Measurements from ENCODE around the gene KIF16B. TPM values are rescaled to one million over a fixed set of nuclear protein-coding genes. Genes with fewer than 3 reads are reported as not detected.

KIF16B gene
- total and polyA plus RNA-seq, 4 donors, result 5.9 to 20.3 (median 9.6) TPM

DNA sequence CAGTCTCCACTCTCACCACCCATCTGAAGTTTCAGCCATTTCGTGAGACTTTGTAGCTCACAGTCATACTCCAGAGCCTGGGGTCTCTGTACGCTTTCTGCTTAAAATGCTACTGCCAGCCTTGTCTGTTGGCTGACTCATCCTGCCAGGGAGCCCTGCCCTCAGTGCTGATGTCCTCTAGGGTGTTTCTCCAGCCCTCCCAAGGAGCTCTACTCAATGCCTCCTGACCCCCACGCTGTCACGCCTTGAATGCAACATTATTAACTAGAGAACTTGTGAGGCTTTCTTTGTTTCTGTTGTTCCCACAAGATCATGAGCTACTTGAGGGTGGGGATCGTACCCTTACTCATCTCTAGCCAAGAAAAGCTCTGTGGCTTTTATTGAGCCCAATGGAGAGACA lies 20.1 kb downstream of the KIF16B start:
- no peaks in the 10 kb centered on the region for H3K27me3 ChIP-seq (ENCODE audit: control insufficient read depth in 3 of 3, insufficient read depth in 3 of 3, low read length in 2 of 3)
- H3K4me1 ChIP-seq (ENCODE audit: control insufficient read depth in 5 of 5, insufficient read depth in 5 of 5, low read length in 5 of 5), result peaks cover 0 to 12% (median 5%) of the 10 kb centered on the region in 5 donors
- no peaks in the 10 kb centered on the region for H3K36me3 ChIP-seq (ENCODE audit: control insufficient read depth in 4 of 4, insufficient read depth in 4 of 4, low read length in 4 of 4)
- no peaks in the 10 kb centered on the region for H3K9me3 ChIP-seq (ENCODE audit: control insufficient read depth in 4 of 4, insufficient read depth in 3 of 4, low read length in 3 of 4)
- ATAC-seq (ENCODE audit: insufficient read depth, low FRiP score) (no peak), DNase-seq (no peak)
- no peak overlapping the region for H3K4me3 ChIP-seq
- WGBS, 2 donors, result 96 to 97% methylated on average over 5 of the region's 5 CpGs
- H3K9ac ChIP-seq (ENCODE audit: insufficient read depth in 1 of 2, low read length in 2 of 2), result no peak overlapping the region
- H3K27ac ChIP-seq (ENCODE audit: low read depth in 1 of 2, low read length in 1 of 2), result no peak overlapping the region
- no peak for TF ChIP-seq CTCF (IDR thresholded peaks at IDR 0.05; ENCODE audit: control extremely low read depth, extremely low read depth)

DNA sequence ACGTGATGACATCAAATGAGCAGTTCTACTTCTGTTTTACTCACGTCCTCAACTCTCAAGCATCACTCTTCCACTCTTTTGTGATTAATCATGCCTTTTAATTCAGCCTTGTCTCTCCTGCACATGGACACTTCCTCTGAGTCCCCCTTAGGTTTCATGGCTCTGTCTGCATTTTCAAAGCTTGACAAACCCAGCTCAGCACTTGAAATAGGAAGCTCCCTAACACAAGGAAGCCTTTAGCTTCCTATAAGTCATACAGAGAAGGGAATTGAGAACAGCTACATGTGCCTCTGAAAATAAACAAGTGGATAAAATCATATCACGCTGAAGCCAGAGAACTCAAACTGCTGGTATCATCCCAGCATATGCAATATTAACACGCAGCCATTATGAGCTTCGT lies 21.2 kb downstream of the KIF16B start:
- Histone ChIP-seq H3K27me3 (ENCODE audit: control insufficient read depth in 3 of 3, insufficient read depth in 3 of 3, low read length in 2 of 3) (no peaks in the 10 kb centered on the region), H3K9ac (ENCODE audit: insufficient read depth in 1 of 2, low read length in 2 of 2) (no peak overlapping the region), H3K27ac (ENCODE audit: low read depth in 1 of 2, low read length in 1 of 2) (no peak overlapping the region), H3K9me3 (ENCODE audit: control insufficient read depth in 4 of 4, insufficient read depth in 3 of 4, low read length in 3 of 4) (no peaks in the 10 kb centered on the region), H3K4me3 (no peak overlapping the region), H3K4me1 (ENCODE audit: control insufficient read depth in 5 of 5, insufficient read depth in 5 of 5, low read length in 5 of 5) (peaks cover 0 to 13% (median 5%) of the 10 kb centered on the region in 5 donors), H3K36me3 (ENCODE audit: control insufficient read depth in 4 of 4, insufficient read depth in 4 of 4, low read length in 4 of 4) (no peaks in the 10 kb centered on the region)
- DNase-seq, result no peak
- no peak for ATAC-seq (ENCODE audit: insufficient read depth, low FRiP score)
- 64 to 78% methylated on average over 5 of the region's 5 CpGs for WGBS, 2 donors
- TF ChIP-seq CTCF (IDR thresholded peaks at IDR 0.05; ENCODE audit: control extremely low read depth, extremely low read depth), result no peak

GRCh38 chr20:16551607-16552006 lies 21.6 kb downstream of the KIF16B start:
- no peaks in the 10 kb centered on the region for H3K9me3 ChIP-seq (ENCODE audit: control insufficient read depth in 4 of 4, insufficient read depth in 3 of 4, low read length in 3 of 4)
- no peak overlapping the region for H3K9ac ChIP-seq (ENCODE audit: insufficient read depth in 1 of 2, low read length in 2 of 2)
- H3K27me3 ChIP-seq (ENCODE audit: control insufficient read depth in 3 of 3, insufficient read depth in 3 of 3, low read length in 2 of 3), result no peaks in the 10 kb centered on the region
- no peak overlapping the region for H3K27ac ChIP-seq (ENCODE audit: low read depth in 1 of 2, low read length in 1 of 2)
- DNase-seq (no peak), ATAC-seq (ENCODE audit: insufficient read depth, low FRiP score) (no peak)
- no peak for TF ChIP-seq CTCF (IDR thresholded peaks at IDR 0.05; ENCODE audit: control extremely low read depth, extremely low read depth)
- no peaks in the 10 kb centered on the region for H3K36me3 ChIP-seq (ENCODE audit: control insufficient read depth in 4 of 4, insufficient read depth in 4 of 4, low read length in 4 of 4)
- WGBS, 2 donors, result 87 to 94% methylated on average over 5 of the region's 5 CpGs
- no peak overlapping the region for H3K4me3 ChIP-seq
- H3K4me1 ChIP-seq (ENCODE audit: control insufficient read depth in 5 of 5, insufficient read depth in 5 of 5, low read length in 5 of 5), result peaks cover 0 to 13% (median 3%) of the 10 kb centered on the region in 5 donors

DNA sequence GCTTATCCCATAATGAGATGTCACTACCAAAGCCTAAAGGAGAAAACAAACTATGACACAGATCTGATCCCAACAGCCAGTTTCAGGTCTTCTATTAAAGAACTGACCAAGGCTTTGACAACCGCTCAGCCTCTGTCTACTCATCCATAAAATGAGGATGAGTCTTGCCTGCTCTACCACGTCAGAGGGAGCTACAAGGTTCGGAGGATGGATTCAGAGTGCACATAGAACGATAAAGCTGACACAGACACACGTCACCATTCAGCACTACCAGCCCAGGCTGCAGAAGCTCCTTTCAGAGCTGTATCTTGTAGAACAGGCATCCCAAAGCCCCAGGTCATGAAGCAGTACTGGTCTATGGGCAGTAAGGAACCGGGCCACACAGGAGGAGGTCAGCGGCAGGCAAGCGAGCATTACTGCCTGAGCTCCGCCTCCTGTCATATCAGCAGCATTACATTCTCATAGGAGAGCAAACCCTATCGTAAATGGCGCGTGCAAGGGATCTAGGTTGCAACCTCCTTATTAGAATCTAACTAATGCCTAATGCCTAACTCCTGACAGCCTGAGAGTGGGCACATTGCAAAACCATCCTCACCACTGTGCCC lies 25.1 kb downstream of the KIF16B start:
- Histone ChIP-seq H3K4me1 (ENCODE audit: control insufficient read depth in 5 of 5, insufficient read depth in 5 of 5, low read length in 5 of 5) (peaks cover 0 to 6% (median 0%) of the 10 kb centered on the region in 5 donors), H3K9me3 (ENCODE audit: control insufficient read depth in 4 of 4, insufficient read depth in 3 of 4, low read length in 3 of 4) (no peaks in the 10 kb centered on the region), H3K36me3 (ENCODE audit: control insufficient read depth in 4 of 4, insufficient read depth in 4 of 4, low read length in 4 of 4) (no peaks in the 10 kb centered on the region), H3K9ac (ENCODE audit: insufficient read depth in 1 of 2, low read length in 2 of 2) (no peak overlapping the region), H3K27me3 (ENCODE audit: control insufficient read depth in 3 of 3, insufficient read depth in 3 of 3, low read length in 2 of 3) (no peaks in the 10 kb centered on the region), H3K27ac (ENCODE audit: low read depth in 1 of 2, low read length in 1 of 2) (no peak overlapping the region), H3K4me3 (no peak overlapping the region)
- DNase-seq (no peak), ATAC-seq (ENCODE audit: insufficient read depth, low FRiP score) (no peak)
- WGBS, 2 donors, result 90 to 92% methylated on average over 12 of the region's 12 CpGs
- no peak for TF ChIP-seq CTCF (IDR thresholded peaks at IDR 0.05; ENCODE audit: control extremely low read depth, extremely low read depth)
